Omental fat pad (tissue), 4 donors: ENCODE results near the gene LDLRAP1. TPM values are rescaled to one million over a fixed set of nuclear protein-coding genes. Genes with fewer than 3 reads are reported as not detected.

ENCODE experiments used
- ATAC-seq: fragments of 150-250 bp; one replicate; pipeline ENCODE4 v1.9.1; 2016; ENCODE audit warnings: mild to moderate bottlenecking, moderate library complexity; ENCODE audit not compliant: low FRiP score
- DNase-seq: peaks from one replicate; pipeline ENCODE4 v3.0.0-alpha.2; 2019; ENCODE audit warnings: low spot score
- CTCF ChIP-seq, 3 donors: fragments of 450-650 bp; IDR thresholded peaks; one replicate each; pipeline ENCODE4 v1.5.1; 2016 to 2017; ENCODE audit warnings: antibody characterized with exemption in 3 of 3, mild to moderate bottlenecking in 3 of 3, moderate library complexity in 2 of 3
- total RNA-seq, 4 donors: library from RNA; depleted of rRNA; stranded (reverse); fragments of >200 nt; gene quantifications; one replicate each; pipeline ENCODE4 v1.1.0, GENCODE V29; 2016

LDLRAP1 gene
- total RNA-seq, 4 donors from 2014 or later = 7.1 to 18.7 (median 15.8) TPM

GRCh38 chr1:25562101-25562927 is 18.9 kb downstream of the LDLRAP1 start:
- DNase-seq (no peak), ATAC-seq (no peak)
- no peak for TF ChIP-seq CTCF (IDR thresholded peaks at IDR 0.05)

GRCh38 chr1:25562928-25563283 is 19.5 kb downstream of the LDLRAP1 start:
- TF ChIP-seq CTCF (IDR thresholded peaks at IDR 0.05) = no peak
- DNase-seq (no peak), ATAC-seq (no peak)

GRCh38 chr1:25563330-25564215 is 20.2 kb downstream of the LDLRAP1 start:
- ATAC-seq (no peak), DNase-seq (no peak)
- no peak for TF ChIP-seq CTCF (IDR thresholded peaks at IDR 0.05)

GRCh38 chr1:25564777-25565574 is 21.6 kb downstream of the LDLRAP1 start:
- no peak for DNase-seq
- TF ChIP-seq CTCF (IDR thresholded peaks at IDR 0.05) = no peak
- no peak for ATAC-seq

DNA sequence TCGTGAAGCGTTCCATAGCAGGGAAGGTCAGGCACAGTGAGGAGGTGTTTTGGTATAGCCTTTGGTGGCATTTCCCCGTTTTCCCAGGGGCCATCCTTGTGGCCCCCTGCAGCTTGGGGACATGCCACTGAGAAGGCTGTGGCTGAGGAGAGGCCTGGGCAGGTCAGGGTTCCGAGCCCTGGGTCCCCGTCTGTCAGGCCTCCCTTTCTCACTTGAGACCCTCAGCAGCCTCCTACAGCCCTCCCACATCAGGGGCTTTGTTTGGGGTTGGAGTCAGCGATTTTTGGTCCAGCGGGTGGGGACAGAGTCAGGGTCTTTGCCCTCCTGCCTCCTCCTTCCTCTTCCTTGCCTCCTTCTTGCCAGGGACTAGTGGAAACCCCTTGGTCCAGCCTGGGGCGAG is 22.2 kb downstream of the LDLRAP1 start:
- ATAC-seq (no peak), DNase-seq (no peak)
- no peak for TF ChIP-seq CTCF (IDR thresholded peaks at IDR 0.05)

DNA sequence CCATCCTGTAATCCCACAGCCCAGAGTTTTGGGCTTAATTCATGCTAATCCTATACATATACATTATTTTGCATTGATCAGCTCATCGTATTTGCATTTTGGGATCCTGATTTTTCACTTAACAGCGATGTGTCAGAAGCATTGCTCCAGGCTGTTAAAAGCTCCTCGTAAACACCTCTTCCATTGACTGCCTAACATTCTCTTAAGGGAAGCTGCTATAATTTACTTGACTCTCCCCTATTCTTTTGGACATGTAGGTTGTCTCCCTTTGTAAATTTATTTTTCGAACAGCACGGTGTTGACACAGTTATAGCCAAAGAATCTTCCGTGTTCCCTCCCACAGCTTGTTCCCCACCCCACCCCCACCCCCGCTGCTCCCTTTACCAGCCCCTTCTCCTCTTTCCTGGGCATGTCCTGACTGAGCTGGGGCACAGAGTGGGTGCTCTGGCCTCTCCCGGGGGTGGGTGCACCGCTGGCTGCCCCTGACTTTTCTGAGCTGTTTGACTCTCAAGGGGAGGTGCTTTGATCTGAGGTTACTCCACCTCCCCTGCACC is 22.8 kb downstream of the LDLRAP1 start:
- DNase-seq (no peak), ATAC-seq (no peak)
- no peak for TF ChIP-seq CTCF (IDR thresholded peaks at IDR 0.05)
